Breast epithelium (tissue), 4 donors: ENCODE data around the gene YAP1. TPM values are rescaled to one million over a fixed set of nuclear protein-coding genes. Genes with fewer than 3 reads are reported as not detected.

Experiments used
- DNase-seq, 2 donors: peaks; one replicate each; pipeline ENCODE4 v3.0.0-alpha.2; 2019; ENCODE audit warnings: low spot score in 2 of 2
- H3K27ac ChIP-seq, 2 donors: fragments of 200-600 bp; sonication (generic) in 1 of 2; one replicate each; pipeline ENCODE4 v1.5.1; 2016 to 2019; ENCODE audit warnings: mild to moderate bottlenecking in 1 of 2
- H3K27me3 ChIP-seq, 2 donors: fragments of 200-600 bp; sonication (generic) in 1 of 2; one replicate each; pipeline versions ENCODE4 v1.5.1 to v1.6.0; 2017 to 2019; ENCODE audit warnings: control low read depth in 1 of 2, mild to moderate bottlenecking in 1 of 2
- H3K36me3 ChIP-seq: fragments of 200-600 bp; one replicate; pipeline ENCODE4 v1.5.1; 2019
- H3K4me1 ChIP-seq, 2 donors: fragments of 200-600 bp; sonication (generic); one replicate each; pipeline ENCODE4 v1.5.1; 2016 to 2019; ENCODE audit warnings: control low read depth in 1 of 2
- H3K4me3 ChIP-seq, 3 donors: fragments of 200-600 bp; sonication (generic); 1 replicate in 2 of 3; 2 replicates in 1 of 3; pipeline ENCODE4 v1.5.1; 2016 to 2019; ENCODE audit warnings: mild to moderate bottlenecking in 3 of 3, moderate library complexity in 2 of 3
- H3K9me3 ChIP-seq, 2 donors: fragments of 200-600 bp; sonication (generic) in 1 of 2; one replicate each; pipeline ENCODE4 v1.5.1; 2016 to 2019; ENCODE audit warnings: control low read depth in 1 of 2
- CTCF ChIP-seq, 3 donors: fragments of 450-650 bp; IDR thresholded peaks; one replicate each; pipeline ENCODE4 v1.5.1; 2016 to 2017; ENCODE audit warnings: antibody characterized with exemption in 3 of 3, mild to moderate bottlenecking in 3 of 3, moderate library complexity in 3 of 3
- POLR2A ChIP-seq: fragments of 450-650 bp; IDR thresholded peaks from one replicate; pipeline ENCODE4 v1.6.1; 2016; ENCODE audit warnings: antibody characterized with exemption, mild to moderate bottlenecking, moderate library complexity
- POLR2AphosphoS5 ChIP-seq, 3 donors: sonication (generic); formaldehyde crosslinking; IDR thresholded peaks; one replicate each; pipeline ENCODE4 v1.6.1; 2017; ENCODE audit warnings: antibody characterized with exemption in 3 of 3
- intact Hi-C: fragments of 100-400 bp; cut with DNase I; formaldehyde crosslinking; loops from one replicate; pipeline ENCODE4 v1.15.1; 2023; ENCODE audit warnings: low total_unique reads
- total RNA-seq, 3 donors: library from RNA; depleted of rRNA; stranded (reverse); fragments of >200 nt; gene quantifications; one replicate each; pipeline ENCODE4 v1.1.0, GENCODE V29; 2016

The YAP1 gene
- total RNA-seq, 3 donors from 2014 or later, result 179 to 215 (median 184) TPM

- H3K27me3 ChIP-seq, result no peaks in the 10 kb centered on the region
- no peak for DNase-seq
- H3K27ac ChIP-seq, result no peak overlapping the region
- intact Hi-C loops, result loop anchor here (5.0 kb wide), 1 partner anchor 210 kb away; no protein-coding TSS in a partner anchor
- no peak overlapping the region for H3K4me3 ChIP-seq
- TF ChIP-seq CTCF (IDR thresholded peaks at IDR 0.05) (no peak), POLR2AphosphoS5 (IDR thresholded peaks at IDR 0.05) (no peak), POLR2A (no peak)
- H3K36me3 ChIP-seq, result no peaks in the 10 kb centered on the region
- no peaks in the 10 kb centered on the region for H3K9me3 ChIP-seq
- peaks cover 0 to 5% of the 10 kb centered on the region in 2 donors for H3K4me1 ChIP-seq
Measured at GRCh38 chr11:102142333-102142732, 32.1 kb downstream of the YAP1 start.

- intact Hi-C loops, result loop anchor here (5.0 kb wide), 1 partner anchor 208 kb away; no protein-coding TSS in a partner anchor
- DNase-seq, result no peak
- H3K4me1 ChIP-seq, result peaks cover 0 to 5% of the 10 kb centered on the region in 2 donors
- H3K27me3 ChIP-seq, result no peaks in the 10 kb centered on the region
- no peak for TF ChIP-seq POLR2A
- no peak for TF ChIP-seq CTCF (IDR thresholded peaks at IDR 0.05)
- TF ChIP-seq POLR2AphosphoS5 (IDR thresholded peaks at IDR 0.05), result no peak
- H3K4me3 ChIP-seq, result no peak overlapping the region
- no peaks in the 10 kb centered on the region for H3K36me3 ChIP-seq
- no peaks in the 10 kb centered on the region for H3K9me3 ChIP-seq
- no peak overlapping the region for H3K27ac ChIP-seq
Measured at GRCh38 chr11:102143867-102144266, 33.6 kb downstream of the YAP1 start.

GRCh38 chr11:102144357-102145355 lies 34.4 kb downstream of the YAP1 start:
- H3K36me3 ChIP-seq, result no peaks in the 10 kb centered on the region
- TF ChIP-seq CTCF (IDR thresholded peaks at IDR 0.05), result no peak
- no peak for TF ChIP-seq POLR2A
- TF ChIP-seq POLR2AphosphoS5 (IDR thresholded peaks at IDR 0.05), result no peak
- peaks cover 0 to 5% of the 10 kb centered on the region in 2 donors for H3K4me1 ChIP-seq
- H3K27ac ChIP-seq, result no peak overlapping the region
- H3K9me3 ChIP-seq, result no peaks in the 10 kb centered on the region
- no peak overlapping the region for H3K4me3 ChIP-seq
- no peak for DNase-seq
- intact Hi-C loops, result loop anchor here (5.0 kb wide), 1 partner anchor 208 kb away; no protein-coding TSS in a partner anchor
- H3K27me3 ChIP-seq, result no peaks in the 10 kb centered on the region

- Histone ChIP-seq H3K27ac (no peak overlapping the region), H3K27me3 (no peaks in the 10 kb centered on the region), H3K4me3 (no peak overlapping the region), H3K9me3 (no peaks in the 10 kb centered on the region), H3K36me3 (no peaks in the 10 kb centered on the region), H3K4me1 (peaks cover 0 to 5% of the 10 kb centered on the region in 2 donors)
- intact Hi-C loops, result no loop called here
- no peak for TF ChIP-seq POLR2A
- no peak for TF ChIP-seq POLR2AphosphoS5 (IDR thresholded peaks at IDR 0.05)
- no peak for TF ChIP-seq CTCF (IDR thresholded peaks at IDR 0.05)
- no peak for DNase-seq
Measured at GRCh38 chr11:102147015-102147414, 36.8 kb downstream of the YAP1 start.

GRCh38 chr11:102147632-102148031 lies 37.4 kb downstream of the YAP1 start:
- H3K4me3 ChIP-seq, result no peak overlapping the region
- no peaks in the 10 kb centered on the region for H3K27me3 ChIP-seq
- no peak for TF ChIP-seq CTCF (IDR thresholded peaks at IDR 0.05)
- TF ChIP-seq POLR2AphosphoS5 (IDR thresholded peaks at IDR 0.05), result no peak
- no peaks in the 10 kb centered on the region for H3K36me3 ChIP-seq
- H3K4me1 ChIP-seq, result peaks cover 0 to 5% of the 10 kb centered on the region in 2 donors
- DNase-seq, result no peak
- intact Hi-C loops, result no loop called here
- no peak overlapping the region for H3K27ac ChIP-seq
- H3K9me3 ChIP-seq, result no peaks in the 10 kb centered on the region
